Measurements from ENCODE around the gene TNFAIP8. TPM values are rescaled to one million over a fixed set of nuclear protein-coding genes. Genes with fewer than 3 reads are reported as not detected.

Gene TNFAIP8
- total RNA-seq, 3 donors from 2014 or later (not counting 1 experiment from before 2014, with no cell fraction given), result 47.6 to 87.5 (median 76.3) TPM

- peaks cover 94% of the 10 kb centered on the region in 2 donors for H3K4me1 Mint-ChIP-seq
- Histone ChIP-seq H3K9me3 (ENCODE audit: control insufficient read depth, insufficient read depth, low read length) (no peaks in the 10 kb centered on the region), H3K4me1 (ENCODE audit: control insufficient read depth, insufficient read depth, low read length) (peaks cover 72% of the 10 kb centered on the region), H3K36me3 (ENCODE audit: control insufficient read depth, insufficient read depth, low read length) (no peaks in the 10 kb centered on the region), H3K27ac (ENCODE audit: low read length) (peak overlapping the region; percentile 62), H3K4me3 (ENCODE audit: low read length) (no peak overlapping the region), H3K27me3 (ENCODE audit: control insufficient read depth, insufficient read depth, low read length) (no peaks in the 10 kb centered on the region)
- no peak for TF ChIP-seq CTCF (IDR thresholded peaks at IDR 0.05)
- 41% methylated on average over 9 of the region's 9 CpGs for WGBS (ENCODE audit: insufficient coverage)
- ATAC-seq (peak; percentile 24 to 82 (median 59)), DNase-seq (peak in 1 of 2 donors; percentile 79)
- H3K9me3 Mint-ChIP-seq, result no peaks in the 10 kb centered on the region
- H3K27me3 Mint-ChIP-seq (ENCODE audit: low read depth in 2 of 2), result no peaks in the 10 kb centered on the region
- peak overlapping the region; percentile 86 to 88 for H3K27ac Mint-ChIP-seq
- intact Hi-C loops (cut with micrococcal nuclease), result loop anchor here (10.0 kb wide), 1 partner anchor 256 kb away; the partner anchor contains the start of gene DMXL1
- no peaks in the 10 kb centered on the region for H3K36me3 Mint-ChIP-seq
- H3K4me3 Mint-ChIP-seq, result peak overlapping the region; percentile 79
Observed at GRCh38 chr5:119330367-119331183, 25.2 kb upstream of the TNFAIP8 start.

GRCh38 chr5:119331566-119332095 is 24.2 kb upstream of the TNFAIP8 start:
- Histone ChIP-seq H3K9me3 (ENCODE audit: control insufficient read depth, insufficient read depth, low read length) (no peaks in the 10 kb centered on the region), H3K4me1 (ENCODE audit: control insufficient read depth, insufficient read depth, low read length) (peaks cover 70% of the 10 kb centered on the region), H3K27ac (ENCODE audit: low read length) (peak overlapping the region; percentile 62), H3K27me3 (ENCODE audit: control insufficient read depth, insufficient read depth, low read length) (no peaks in the 10 kb centered on the region), H3K4me3 (ENCODE audit: low read length) (no peak overlapping the region), H3K36me3 (ENCODE audit: control insufficient read depth, insufficient read depth, low read length) (no peaks in the 10 kb centered on the region)
- no peak for TF ChIP-seq CTCF (IDR thresholded peaks at IDR 0.05)
- intact Hi-C loops (cut with micrococcal nuclease), result loop anchor here (2.0 to 10.0 kb wide), 2 partner anchors 23 to 257 kb away; partner anchors contain the start of gene DMXL1
- no peaks in the 10 kb centered on the region for H3K36me3 Mint-ChIP-seq
- no peaks in the 10 kb centered on the region for H3K27me3 Mint-ChIP-seq (ENCODE audit: low read depth in 2 of 2)
- ATAC-seq (no peak), DNase-seq (peak in 1 of 2 donors; percentile 17)
- H3K4me3 Mint-ChIP-seq, result peak overlapping the region; percentile 78
- no peaks in the 10 kb centered on the region for H3K9me3 Mint-ChIP-seq
- peaks cover 91 to 94% of the 10 kb centered on the region in 2 donors for H3K4me1 Mint-ChIP-seq
- H3K27ac Mint-ChIP-seq, result peak overlapping the region; percentile 86 to 88
- 77% methylated on average over 3 of the region's 3 CpGs for WGBS (ENCODE audit: insufficient coverage)

GRCh38 chr5:119332208-119332607 is 23.6 kb upstream of the TNFAIP8 start:
- intact Hi-C loops (cut with micrococcal nuclease), result loop anchor here (2.0 to 10.0 kb wide), 2 partner anchors 23 to 257 kb away; partner anchors contain the start of gene DMXL1
- no peaks in the 10 kb centered on the region for H3K9me3 Mint-ChIP-seq
- no peaks in the 10 kb centered on the region for H3K36me3 ChIP-seq (ENCODE audit: control insufficient read depth, insufficient read depth, low read length)
- H3K27me3 ChIP-seq (ENCODE audit: control insufficient read depth, insufficient read depth, low read length), result no peaks in the 10 kb centered on the region
- peaks cover 91 to 95% of the 10 kb centered on the region in 2 donors for H3K4me1 Mint-ChIP-seq
- no peaks in the 10 kb centered on the region for H3K27me3 Mint-ChIP-seq (ENCODE audit: low read depth in 2 of 2)
- TF ChIP-seq CTCF (IDR thresholded peaks at IDR 0.05), result no peak
- ATAC-seq (peak in 1 of 3 donors; percentile 17), DNase-seq (peak in 1 of 2 donors; percentile 49)
- peaks cover 66% of the 10 kb centered on the region for H3K4me1 ChIP-seq (ENCODE audit: control insufficient read depth, insufficient read depth, low read length)
- H3K36me3 Mint-ChIP-seq, result no peaks in the 10 kb centered on the region
- no peaks in the 10 kb centered on the region for H3K9me3 ChIP-seq (ENCODE audit: control insufficient read depth, insufficient read depth, low read length)
- peak overlapping the region; percentile 26 for H3K27ac ChIP-seq (ENCODE audit: low read length)
- peak overlapping the region; percentile 86 to 88 for H3K27ac Mint-ChIP-seq
- WGBS (ENCODE audit: insufficient coverage), result 46% methylated on average over 3 of the region's 4 CpGs
- H3K4me3 ChIP-seq (ENCODE audit: low read length), result no peak overlapping the region
- H3K4me3 Mint-ChIP-seq, result peak overlapping the region; percentile 78

Data from natural killer cell (primary cell).